MV-4-11 (cell line): ENCODE measurements around the gene C2orf76.

ENCODE experiments used
- DNase-seq: peaks from one replicate; lab custom pipeline; 2025; lab: John Stamatoyannopoulos, UW

Gene C2orf76

DNA sequence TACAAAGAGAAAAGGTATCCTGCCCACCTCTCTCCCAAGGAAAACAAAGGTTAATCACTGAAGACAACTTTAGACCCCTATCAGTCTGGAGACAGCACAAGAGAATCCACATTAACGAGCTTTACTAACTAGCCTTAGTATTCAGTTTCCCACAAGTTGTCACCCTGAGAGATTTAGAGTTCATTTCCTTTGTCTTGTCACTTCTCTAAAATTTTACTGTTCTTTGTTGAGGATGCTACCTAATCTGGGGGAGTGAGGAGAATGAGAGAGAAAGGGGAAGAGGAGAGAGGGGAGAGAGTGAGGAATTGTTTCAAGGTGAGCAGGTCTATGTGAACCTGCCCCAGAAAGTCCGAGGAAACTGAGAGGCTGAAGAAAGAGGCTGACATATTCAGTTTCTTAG is 28.4 kb downstream of the C2orf76 start:
- DNase-seq = peak; percentile 44

DNA sequence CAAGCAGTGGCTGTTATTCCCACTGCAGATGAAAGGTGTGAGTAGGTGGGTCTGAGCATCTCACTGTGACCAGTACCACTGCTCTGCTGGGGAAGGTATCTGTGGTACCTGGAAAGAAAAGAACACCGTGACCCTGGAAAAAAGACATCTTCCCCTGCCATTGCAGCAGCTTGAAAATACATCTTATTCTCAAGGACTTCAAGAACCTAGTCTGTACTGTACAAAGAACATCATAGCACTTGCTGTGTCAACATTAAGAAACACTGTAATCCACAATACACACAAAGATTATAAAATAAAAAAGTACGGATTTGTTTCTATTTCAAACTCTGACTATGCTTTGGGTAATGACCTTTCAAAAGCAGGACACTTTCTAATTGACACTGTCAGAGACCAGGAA is 28.9 kb downstream of the C2orf76 start:
- no peak for DNase-seq

GRCh38 chr2:119333833-119334232 is 32.8 kb downstream of the C2orf76 start:
- DNase-seq = no peak

DNA sequence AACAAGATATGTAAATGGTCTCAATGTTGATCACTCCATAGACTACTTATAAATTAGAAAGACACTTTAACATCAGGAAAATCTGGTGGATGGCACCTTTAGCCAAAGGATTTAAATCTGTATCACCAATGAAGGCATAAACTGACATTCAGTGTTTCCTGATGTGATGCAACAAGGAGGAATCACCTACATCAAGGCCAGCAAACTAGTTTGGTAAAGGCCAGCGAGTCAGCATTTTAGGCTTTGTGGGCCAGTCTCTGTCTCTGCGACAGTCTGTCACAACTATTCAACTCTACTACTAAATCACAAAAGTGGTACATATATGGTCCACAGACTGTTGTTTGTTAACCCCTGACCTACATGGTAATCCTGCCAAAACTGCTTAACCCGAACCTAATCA is 33.3 kb downstream of the C2orf76 start:
- DNase-seq = peak; percentile 3

DNA sequence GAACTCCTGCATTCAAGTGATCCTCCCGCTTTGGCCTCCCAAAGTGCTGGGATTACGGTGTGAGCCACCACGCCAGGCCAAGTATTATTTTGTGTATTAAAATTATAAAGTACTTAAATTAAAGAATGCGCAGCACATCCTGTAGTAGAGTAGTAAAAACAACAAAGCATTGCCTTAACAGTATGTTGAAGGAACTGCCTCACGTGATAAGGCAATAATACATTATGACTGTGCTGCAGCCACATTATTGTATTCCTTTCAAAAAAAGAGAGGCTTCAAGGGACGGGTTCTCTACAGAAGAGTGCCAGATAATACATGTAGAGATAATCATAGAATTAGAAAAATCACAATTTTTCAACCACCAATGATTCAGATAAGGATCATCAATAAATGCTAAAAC is 33.7 kb downstream of the C2orf76 start:
- DNase-seq = no peak

GRCh38 chr2:119327431-119327830 is 39.2 kb downstream of the C2orf76 start:
- no peak for DNase-seq

GRCh38 chr2:119326938-119327337 is 39.7 kb downstream of the C2orf76 start:
- DNase-seq = peak; percentile 96

DNA sequence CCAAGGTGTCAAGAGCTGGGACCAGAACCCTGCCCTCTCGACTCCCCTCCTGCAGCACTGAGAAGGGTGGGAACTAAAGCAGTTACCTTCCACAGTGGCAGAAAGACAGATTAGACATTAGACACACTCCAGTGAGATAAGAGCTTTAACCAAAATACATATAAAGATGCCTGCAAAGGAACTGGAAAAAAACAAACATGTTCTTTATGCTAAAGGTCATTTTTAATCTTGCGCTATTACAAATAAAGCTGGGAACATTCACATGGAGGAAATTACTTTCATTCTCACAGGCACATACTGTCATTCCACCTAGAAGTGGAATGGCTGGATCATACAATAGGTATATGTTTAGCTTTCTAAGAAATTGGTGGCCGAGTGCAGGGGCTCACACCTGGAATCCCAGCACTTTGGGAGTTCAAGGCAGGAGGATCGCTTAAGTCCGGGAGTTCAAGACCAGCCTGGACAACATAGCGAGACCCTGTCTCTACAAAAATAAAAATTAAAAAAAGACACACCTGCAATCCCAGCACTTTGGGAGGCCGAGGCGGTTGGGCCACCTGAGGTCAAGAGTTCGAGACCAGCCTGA is 41.9 kb downstream of the C2orf76 start:
- DNase-seq = no peak

- no peak for DNase-seq
Measured at GRCh38 chr2:119323459-119323858, 43.2 kb downstream of the C2orf76 start.

GRCh38 chr2:119319593-119319992 is 47.0 kb downstream of the C2orf76 start:
- no peak for DNase-seq

DNA sequence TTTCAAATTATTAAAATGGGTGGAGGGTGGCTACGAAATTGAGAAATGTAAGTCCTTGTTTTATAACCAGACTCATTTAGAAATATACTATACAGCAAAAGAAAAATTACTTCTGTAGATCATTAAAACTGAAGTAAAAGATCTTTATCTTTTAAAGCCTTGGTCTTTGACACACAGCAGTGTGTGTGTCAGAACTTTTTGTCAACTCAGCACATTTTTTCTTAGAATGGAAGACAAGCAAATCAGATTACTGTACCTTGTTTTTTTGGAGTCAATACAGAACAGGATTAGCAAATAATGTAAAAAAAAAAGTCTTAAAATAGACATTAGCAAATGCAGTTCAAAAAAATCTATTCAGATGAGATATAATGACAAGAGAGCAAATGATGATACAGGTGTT is 49.1 kb downstream of the C2orf76 start:
- no peak for DNase-seq

DNA sequence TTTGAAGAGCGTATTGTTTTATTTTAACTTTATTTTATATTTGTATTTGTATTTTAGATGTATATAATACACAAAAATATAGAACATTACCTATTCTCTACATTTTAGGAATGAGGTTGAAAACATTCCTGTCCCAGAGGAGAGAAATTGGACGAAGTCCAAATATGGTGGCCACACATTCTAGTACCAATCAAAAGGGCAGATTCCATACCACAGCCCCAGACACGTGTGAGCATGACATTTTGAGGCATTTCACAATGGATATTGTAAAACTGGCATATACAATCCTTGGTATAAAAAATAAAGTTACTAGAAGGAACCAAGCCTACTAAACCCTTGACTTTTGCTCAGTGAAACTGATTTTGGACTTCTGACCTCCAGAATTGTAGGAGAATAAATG is 50.6 kb downstream of the C2orf76 start:
- DNase-seq = no peak

- DNase-seq = peak; percentile 17
Measured at GRCh38 chr2:119315241-119315925, 51.3 kb downstream of the C2orf76 start.

DNA sequence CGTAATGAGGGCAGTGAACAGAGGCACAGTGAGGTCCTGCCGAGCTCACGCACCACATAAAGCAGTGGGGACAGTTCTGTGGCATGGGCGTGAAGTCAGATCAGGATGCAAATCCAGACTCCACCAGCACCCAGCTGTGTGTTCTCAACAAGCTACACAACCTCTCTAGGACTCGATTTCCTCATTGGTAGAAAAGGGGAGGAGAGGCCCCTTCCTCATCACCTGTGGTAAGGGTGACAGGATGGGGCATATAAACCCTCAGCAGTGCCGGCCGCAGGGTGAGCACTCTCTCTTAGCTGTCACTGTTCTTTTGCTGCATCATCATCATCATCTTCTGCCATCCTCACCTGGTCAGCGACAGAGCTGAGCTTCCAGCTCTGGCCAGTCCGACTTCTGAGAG is 54.8 kb downstream of the C2orf76 start:
- no peak for DNase-seq

- no peak for DNase-seq
Measured at GRCh38 chr2:119311371-119311770, 55.3 kb downstream of the C2orf76 start.

- DNase-seq = no peak
Measured at GRCh38 chr2:119308793-119309330, 57.8 kb downstream of the C2orf76 start.

- DNase-seq = no peak
Measured at GRCh38 chr2:119307419-119308140, 59.1 kb downstream of the C2orf76 start.

DNA sequence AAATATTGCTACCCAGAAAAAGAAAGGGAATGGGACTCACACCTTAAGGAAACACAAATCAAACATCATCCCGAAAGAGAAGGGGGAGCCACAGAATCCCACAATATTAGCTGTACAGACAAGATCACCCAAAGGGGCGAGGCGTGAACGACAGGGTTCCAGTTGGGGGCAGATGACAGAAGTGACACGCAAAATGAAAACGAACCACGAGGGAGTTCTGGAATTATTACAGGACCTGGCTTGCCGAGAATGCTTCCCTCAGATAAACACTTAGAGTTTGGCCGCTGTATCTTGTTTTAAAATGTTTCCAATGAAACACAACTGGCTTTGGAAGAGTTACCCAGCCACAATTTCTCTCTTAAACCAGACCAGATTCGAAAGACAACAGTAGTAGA is 60.4 kb downstream of the C2orf76 start:
- DNase-seq = no peak

GRCh38 chr2:119305497-119306195 is 61.0 kb downstream of the C2orf76 start:
- no peak for DNase-seq

GRCh38 chr2:119304847-119305246 is 61.8 kb downstream of the C2orf76 start:
- no peak for DNase-seq

- no peak for DNase-seq
Measured at GRCh38 chr2:119301413-119301812, 65.2 kb downstream of the C2orf76 start.

DNA sequence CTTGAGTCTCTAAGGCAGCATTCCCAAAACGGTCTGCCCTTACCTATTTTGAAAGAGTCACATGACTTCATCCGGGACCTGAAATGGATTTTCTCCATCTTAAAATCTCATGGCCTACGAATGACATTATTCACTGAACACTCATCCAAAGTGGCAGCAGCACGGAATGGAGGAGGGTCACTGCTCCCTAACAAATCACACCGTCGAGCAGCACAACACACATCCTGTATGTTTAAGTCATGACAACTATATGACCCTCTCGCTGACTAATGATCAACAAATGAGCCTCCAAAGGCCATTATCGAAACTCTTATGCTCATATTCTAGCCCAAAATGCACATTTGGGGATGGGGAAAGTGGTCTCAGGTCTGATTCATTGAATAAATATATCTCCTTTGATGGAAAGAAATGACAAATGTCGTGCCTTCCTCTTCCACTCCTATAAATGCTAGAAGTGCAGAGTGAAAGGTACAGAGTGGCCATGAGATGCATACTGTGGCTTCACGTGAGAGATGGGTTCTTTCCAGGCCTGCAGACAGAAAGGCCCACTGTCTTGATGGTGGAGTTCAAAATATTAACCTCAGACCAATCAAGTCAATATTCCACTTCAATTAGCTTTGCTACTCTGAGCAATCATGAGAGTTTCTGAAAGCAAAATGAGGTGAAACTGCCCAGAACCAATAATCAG is 70.8 kb downstream of the C2orf76 start:
- DNase-seq = no peak
